ENCODE results near the gene XPC. TPM values are rescaled to one million over a fixed set of nuclear protein-coding genes. Genes with fewer than 3 reads are reported as not detected.

The XPC gene
- polyA plus RNA-seq, 3 donors: 13.4 to 22.0 (median 15.5) TPM

DNA sequence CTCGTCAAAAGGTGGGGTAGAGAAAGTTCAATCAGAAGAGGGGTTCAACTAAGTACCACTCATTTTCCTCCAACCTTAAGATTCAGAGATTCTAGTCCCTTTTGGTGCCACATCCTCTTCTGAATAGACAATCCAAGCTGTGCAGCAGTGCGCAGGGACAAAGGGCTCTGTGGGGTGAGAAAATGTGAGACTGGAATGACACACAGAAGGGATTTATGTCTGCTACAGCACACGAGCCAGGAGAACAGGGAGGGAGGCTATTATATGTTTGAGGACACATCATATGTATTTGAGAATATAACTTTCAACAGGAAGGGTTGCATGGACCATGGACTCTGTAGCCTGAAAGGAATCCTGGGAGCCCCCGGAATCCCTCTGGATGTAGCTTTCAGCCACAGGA is 33.2 kb upstream of the XPC start:
- Histone ChIP-seq H3K27ac (ENCODE audit: low read depth in 1 of 2, low read length in 2 of 2) (no peak overlapping the region), H2AFZ (ENCODE audit: insufficient read depth, low read depth, low read length, poor library complexity, severe bottlenecking) (no peak overlapping the region), H3K4me3 (replicated peaks in 1 of 3; ENCODE audit: low read depth in 2 of 3, low read length in 3 of 3) (no peak overlapping the region), H4K20me1 (ENCODE audit: insufficient read depth, low read length) (no peaks in the 10 kb centered on the region), H3K79me2 (ENCODE audit: insufficient read depth, low read length) (no peaks in the 10 kb centered on the region), H3K9me3 (replicated peaks in 1 of 2; ENCODE audit: control insufficient read depth in 1 of 2, insufficient read depth in 1 of 2, low read length in 2 of 2) (no peaks in the 10 kb centered on the region), H3K27me3 (ENCODE audit: control insufficient read depth in 2 of 2, insufficient read depth in 2 of 2, low read length in 2 of 2) (no peaks in the 10 kb centered on the region), H3K4me1 (ENCODE audit: control insufficient read depth in 1 of 2, insufficient read depth in 2 of 2, low read length in 2 of 2) (no peaks in the 10 kb centered on the region), H3K36me3 (replicated peaks in 1 of 2; ENCODE audit: control insufficient read depth in 1 of 2, insufficient read depth in 2 of 2, low read length in 2 of 2) (no peaks in the 10 kb centered on the region), H3K9ac (ENCODE audit: insufficient read depth, low read length, poor library complexity, severe bottlenecking) (no peak overlapping the region), H3K4me2 (replicated peaks; ENCODE audit: extremely low read depth, low read length, poor library complexity, severe bottlenecking) (no peak overlapping the region)
- TF ChIP-seq, protein P1, sequence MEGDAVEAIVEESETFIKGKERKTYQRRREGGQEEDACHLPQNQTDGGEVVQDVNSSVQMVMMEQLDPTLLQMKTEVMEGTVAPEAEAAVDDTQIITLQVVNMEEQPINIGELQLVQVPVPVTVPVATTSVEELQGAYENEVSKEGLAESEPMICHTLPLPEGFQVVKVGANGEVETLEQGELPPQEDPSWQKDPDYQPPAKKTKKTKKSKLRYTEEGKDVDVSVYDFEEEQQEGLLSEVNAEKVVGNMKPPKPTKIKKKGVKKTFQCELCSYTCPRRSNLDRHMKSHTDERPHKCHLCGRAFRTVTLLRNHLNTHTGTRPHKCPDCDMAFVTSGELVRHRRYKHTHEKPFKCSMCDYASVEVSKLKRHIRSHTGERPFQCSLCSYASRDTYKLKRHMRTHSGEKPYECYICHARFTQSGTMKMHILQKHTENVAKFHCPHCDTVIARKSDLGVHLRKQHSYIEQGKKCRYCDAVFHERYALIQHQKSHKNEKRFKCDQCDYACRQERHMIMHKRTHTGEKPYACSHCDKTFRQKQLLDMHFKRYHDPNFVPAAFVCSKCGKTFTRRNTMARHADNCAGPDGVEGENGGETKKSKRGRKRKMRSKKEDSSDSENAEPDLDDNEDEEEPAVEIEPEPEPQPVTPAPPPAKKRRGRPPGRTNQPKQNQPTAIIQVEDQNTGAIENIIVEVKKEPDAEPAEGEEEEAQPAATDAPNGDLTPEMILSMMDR (IDR thresholded peaks at IDR 0.05): no peak
- Mint-ChIP-seq H3K4me3 (no peak overlapping the region), H3K36me3 (no peaks in the 10 kb centered on the region), H3K4me1 (peaks cover 6% of the 10 kb centered on the region), H3K27me3 (ENCODE audit: low read depth in 3 of 3) (peaks cover 0 to 4% (median 4%) of the 10 kb centered on the region in 3 donors), H3K27ac (no peak overlapping the region), H3K9me3 (peaks cover 0 to 2% (median 0%) of the 10 kb centered on the region in 7 donors)
- WGBS (ENCODE audit: insufficient coverage): 29% methylated on average over 1 of the region's 4 CpGs
- no peak for DNase-seq
- intact Hi-C loops (cut with micrococcal nuclease): no loop called here

DNA sequence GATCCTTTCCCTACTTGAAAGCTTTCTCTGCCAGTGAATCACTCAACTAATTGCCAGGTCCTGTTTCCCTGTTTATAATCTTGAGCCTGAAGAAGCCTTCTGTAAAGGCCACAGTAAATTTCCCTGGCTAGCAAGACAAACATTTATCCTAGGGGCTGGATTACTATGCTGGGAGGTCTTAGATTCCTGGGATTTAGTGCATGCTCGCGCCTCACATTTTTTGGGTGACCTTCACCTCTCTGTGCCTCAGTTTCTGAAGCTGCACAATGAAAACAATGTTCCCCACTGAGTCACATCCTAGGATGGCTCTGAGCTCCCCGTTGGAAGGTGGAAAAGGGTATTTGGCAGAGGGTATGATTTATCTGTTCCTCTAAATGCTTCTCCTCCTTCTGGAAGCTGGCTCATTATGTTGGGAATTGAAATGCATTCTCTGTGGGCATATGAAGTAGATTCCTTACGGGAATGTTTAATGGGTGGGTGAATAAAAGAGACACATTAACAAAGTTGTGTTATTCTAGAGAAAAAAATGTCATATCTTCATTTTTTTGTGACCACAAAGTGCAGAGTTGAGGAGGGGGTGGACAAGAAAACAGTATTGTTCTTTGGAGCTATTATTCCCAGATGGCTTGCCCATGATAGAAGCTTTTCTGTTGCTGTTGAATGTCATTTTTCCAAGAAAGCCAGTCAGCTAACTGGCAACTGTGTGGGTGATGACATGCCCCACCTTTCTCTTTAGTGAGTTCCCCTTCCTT is 32.6 kb upstream of the XPC start:
- Histone ChIP-seq H4K20me1 (ENCODE audit: insufficient read depth, low read length) (no peaks in the 10 kb centered on the region), H2AFZ (ENCODE audit: insufficient read depth, low read depth, low read length, poor library complexity, severe bottlenecking) (no peak overlapping the region), H3K4me1 (ENCODE audit: control insufficient read depth in 1 of 2, insufficient read depth in 2 of 2, low read length in 2 of 2) (no peaks in the 10 kb centered on the region), H3K27ac (ENCODE audit: low read depth in 1 of 2, low read length in 2 of 2) (no peak overlapping the region), H3K27me3 (ENCODE audit: control insufficient read depth in 2 of 2, insufficient read depth in 2 of 2, low read length in 2 of 2) (no peaks in the 10 kb centered on the region), H3K36me3 (replicated peaks in 1 of 2; ENCODE audit: control insufficient read depth in 1 of 2, insufficient read depth in 2 of 2, low read length in 2 of 2) (no peaks in the 10 kb centered on the region), H3K79me2 (ENCODE audit: insufficient read depth, low read length) (no peaks in the 10 kb centered on the region), H3K9ac (ENCODE audit: insufficient read depth, low read length, poor library complexity, severe bottlenecking) (no peak overlapping the region), H3K4me3 (replicated peaks in 1 of 3; ENCODE audit: low read depth in 2 of 3, low read length in 3 of 3) (no peak overlapping the region), H3K9me3 (replicated peaks in 1 of 2; ENCODE audit: control insufficient read depth in 1 of 2, insufficient read depth in 1 of 2, low read length in 2 of 2) (no peaks in the 10 kb centered on the region), H3K4me2 (replicated peaks; ENCODE audit: extremely low read depth, low read length, poor library complexity, severe bottlenecking) (no peak overlapping the region)
- Mint-ChIP-seq H3K27ac (no peak overlapping the region), H3K9me3 (no peaks in the 10 kb centered on the region), H3K36me3 (no peaks in the 10 kb centered on the region), H3K4me3 (no peak overlapping the region), H3K4me1 (no peaks in the 10 kb centered on the region), H3K27me3 (ENCODE audit: low read depth in 3 of 3) (peaks cover 0 to 4% (median 2%) of the 10 kb centered on the region in 3 donors)
- intact Hi-C loops (cut with micrococcal nuclease): no loop called here
- no peak for DNase-seq
- WGBS (ENCODE audit: insufficient coverage): 100% methylated on average over 1 of the region's 4 CpGs
- TF ChIP-seq, protein P1 (IDR thresholded peaks at IDR 0.05): no peak

Data from CD14-positive monocyte (primary cell).